ENCODE measurements around the gene KIRREL3. TPM values are rescaled to one million over a fixed set of nuclear protein-coding genes. Genes with fewer than 3 reads are reported as not detected.
"Not testable (repeated sequence)": the region's sequence is repeated elsewhere in the genome, so short reads cannot be mapped to it uniquely, and the experiment has no call there.

Gene KIRREL3
- total RNA-seq, 1 donor from 2014 or later, result 0.13 TPM

GRCh38 chr11:126381960-126382359 is 618.6 kb downstream of the KIRREL3 start:
- DNase-seq (ENCODE audit: low spot score); ATAC-seq: not testable (repeated sequence)

- DNase-seq (ENCODE audit: low spot score) (no peak), ATAC-seq (no peak)
Measured at GRCh38 chr11:126380909-126381308, 619.7 kb downstream of the KIRREL3 start.

DNA sequence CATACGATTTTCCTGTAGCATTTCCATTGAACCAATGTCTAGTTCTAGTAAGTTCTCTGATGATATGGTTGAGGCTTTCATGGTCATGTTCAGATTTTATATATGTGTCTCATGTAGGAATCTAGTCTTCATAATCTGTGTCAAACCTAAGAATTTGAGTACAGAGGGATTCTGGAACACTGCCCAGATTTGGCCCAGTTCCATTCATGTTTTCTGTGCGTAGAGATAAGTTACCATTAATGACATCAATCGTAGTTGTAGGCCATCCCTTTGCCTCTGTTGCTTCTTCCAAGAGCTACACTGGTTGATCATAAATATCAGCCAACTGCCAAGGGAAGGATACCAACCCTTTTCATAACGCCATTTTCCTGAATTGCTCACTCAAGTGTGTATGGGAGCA is 621.8 kb downstream of the KIRREL3 start:
- no peak for ATAC-seq
- no peak for DNase-seq (ENCODE audit: low spot score)

DNA sequence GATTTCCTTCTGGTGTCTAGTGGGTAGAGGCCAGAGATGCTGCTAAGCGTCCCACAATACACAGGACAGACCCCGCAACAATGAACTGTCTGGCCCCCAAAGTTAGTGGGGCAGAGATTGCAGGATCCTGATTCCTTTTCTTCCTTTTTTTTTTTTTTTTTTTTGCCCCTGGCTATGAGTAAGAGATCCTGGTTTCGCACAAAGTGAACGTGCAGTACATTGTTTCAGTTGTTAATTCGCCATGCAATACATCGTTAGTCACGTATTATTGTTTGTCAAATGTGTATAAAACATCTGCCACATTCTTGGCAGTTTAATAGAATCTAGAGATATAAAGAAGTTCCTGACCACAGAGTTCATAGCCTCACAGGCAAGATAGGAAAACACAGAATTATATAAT is 624.8 kb downstream of the KIRREL3 start:
- ATAC-seq (no peak), DNase-seq (ENCODE audit: low spot score) (no peak)

- ATAC-seq, result not testable (repeated sequence)
Measured at GRCh38 chr11:126374562-126375300, 625.8 kb downstream of the KIRREL3 start.

GRCh38 chr11:126373389-126374066 is 627.0 kb downstream of the KIRREL3 start:
- not testable (repeated sequence) for DNase-seq (ENCODE audit: low spot score)
- ATAC-seq, result peak; percentile 78

More at GRCh38 chr11:126374562-126375300, 625.8 kb downstream of the KIRREL3 start:
- not testable (repeated sequence) for DNase-seq (ENCODE audit: low spot score)
